ENCODE measurements around the gene RNU6-9.

GRCh38 chr19:889662-890295 lies 3.5 kb upstream of the RNU6-9 start:
- TF ChIP-seq EZH2 (IDR thresholded peaks at IDR 0.05; ENCODE audit: low read length, unreplicated experiment) (no peak), CTCF (conservative IDR thresholded peaks at IDR 0.05; ENCODE audit: low read depth, low read length) (no peak), EZH2phosphoT487 (IDR thresholded peaks at IDR 0.05; ENCODE audit: borderline replicate concordance, low read length) (no peak)
